Measurements from ENCODE around the gene LGALS4. TPM values are rescaled to one million over a fixed set of nuclear protein-coding genes. Genes with fewer than 3 reads are reported as not detected.
A peak's percentile ranks its signal among the peaks of the same experiment; 100 is the strongest.
"Not testable (repeated sequence)": the region's sequence is repeated elsewhere in the genome, so short reads cannot be mapped to it uniquely, and the experiment has no call there.

The LGALS4 gene
- total RNA-seq, 1 donor from 2014 or later: not detected

DNA sequence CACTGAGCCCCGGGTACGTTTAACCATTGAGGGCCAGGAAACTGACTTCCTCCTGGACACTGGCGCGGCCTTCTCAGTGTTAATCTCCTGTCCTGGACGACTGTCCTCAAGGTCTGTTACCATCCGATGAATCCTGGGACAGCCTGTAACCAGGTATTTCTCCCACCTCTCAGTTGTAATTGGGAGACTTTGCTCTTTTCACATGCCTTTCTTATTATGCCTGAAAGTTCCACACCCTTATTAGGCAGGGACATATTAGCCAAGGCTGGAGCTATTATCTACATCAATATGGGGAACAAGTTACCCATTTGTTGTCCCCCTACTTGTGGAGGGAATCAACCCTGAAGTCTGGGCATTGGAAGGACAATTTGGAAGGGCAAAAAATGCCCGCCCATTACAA is 13.2 kb upstream of the LGALS4 start:
- not testable (repeated sequence) for DNase-seq (ENCODE audit: low read depth)

GRCh38 chr19:38821230-38821825 is 8.6 kb upstream of the LGALS4 start:
- not testable (repeated sequence) for DNase-seq (ENCODE audit: low read depth)

DNA sequence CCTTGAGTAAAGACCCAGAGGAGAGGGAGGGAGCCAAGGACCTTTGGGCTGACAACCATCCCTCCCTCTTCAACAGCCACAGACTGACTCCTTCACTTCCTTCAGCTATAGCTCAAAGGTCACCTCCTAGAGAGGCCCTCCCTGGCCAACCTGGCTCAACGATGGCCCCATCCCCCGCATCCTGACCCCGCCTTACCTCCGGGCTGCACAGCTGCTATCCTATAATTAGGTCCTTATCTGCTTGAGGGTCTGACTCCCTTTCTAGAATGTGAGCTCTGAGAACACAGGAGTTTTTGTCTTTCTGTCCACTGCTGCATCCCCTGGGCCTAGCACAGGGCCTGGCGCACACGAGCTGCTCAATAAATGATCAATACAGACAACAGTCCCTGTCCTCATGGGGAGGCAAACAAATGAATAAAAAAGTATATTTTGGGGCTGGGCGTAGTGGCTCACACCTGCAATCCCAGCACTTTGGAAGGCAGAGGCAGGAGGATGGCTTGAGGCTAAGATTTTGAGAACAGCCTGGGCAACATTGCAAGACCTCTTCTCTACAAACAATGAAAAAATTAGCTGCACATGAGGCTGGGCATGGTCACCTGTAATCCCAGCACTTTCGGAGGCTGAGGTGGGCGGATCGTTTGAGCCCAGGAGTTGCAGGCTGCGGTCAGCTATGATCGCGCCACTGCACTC is 6.6 kb upstream of the LGALS4 start:
- peak; percentile 38 for DNase-seq (ENCODE audit: low read depth)

- no peak for DNase-seq (ENCODE audit: low read depth)
These were observed 4.3 kb upstream of the LGALS4 start for GRCh38 chr19:38817081-38817480.

- no peak for DNase-seq (ENCODE audit: low read depth)
These were observed 3.5 kb upstream of the LGALS4 start for GRCh38 chr19:38816131-38816750.

- no peak for DNase-seq (ENCODE audit: low read depth)
These were observed 2.6 kb upstream of the LGALS4 start for GRCh38 chr19:38815059-38816001.

GRCh38 chr19:38813932-38814331 is 1.2 kb upstream of the LGALS4 start:
- not testable (repeated sequence) for DNase-seq (ENCODE audit: low read depth)

GRCh38 chr19:38813323-38813722 is 578 bp upstream of the LGALS4 start:
- DNase-seq (ENCODE audit: low read depth): no peak

DNA sequence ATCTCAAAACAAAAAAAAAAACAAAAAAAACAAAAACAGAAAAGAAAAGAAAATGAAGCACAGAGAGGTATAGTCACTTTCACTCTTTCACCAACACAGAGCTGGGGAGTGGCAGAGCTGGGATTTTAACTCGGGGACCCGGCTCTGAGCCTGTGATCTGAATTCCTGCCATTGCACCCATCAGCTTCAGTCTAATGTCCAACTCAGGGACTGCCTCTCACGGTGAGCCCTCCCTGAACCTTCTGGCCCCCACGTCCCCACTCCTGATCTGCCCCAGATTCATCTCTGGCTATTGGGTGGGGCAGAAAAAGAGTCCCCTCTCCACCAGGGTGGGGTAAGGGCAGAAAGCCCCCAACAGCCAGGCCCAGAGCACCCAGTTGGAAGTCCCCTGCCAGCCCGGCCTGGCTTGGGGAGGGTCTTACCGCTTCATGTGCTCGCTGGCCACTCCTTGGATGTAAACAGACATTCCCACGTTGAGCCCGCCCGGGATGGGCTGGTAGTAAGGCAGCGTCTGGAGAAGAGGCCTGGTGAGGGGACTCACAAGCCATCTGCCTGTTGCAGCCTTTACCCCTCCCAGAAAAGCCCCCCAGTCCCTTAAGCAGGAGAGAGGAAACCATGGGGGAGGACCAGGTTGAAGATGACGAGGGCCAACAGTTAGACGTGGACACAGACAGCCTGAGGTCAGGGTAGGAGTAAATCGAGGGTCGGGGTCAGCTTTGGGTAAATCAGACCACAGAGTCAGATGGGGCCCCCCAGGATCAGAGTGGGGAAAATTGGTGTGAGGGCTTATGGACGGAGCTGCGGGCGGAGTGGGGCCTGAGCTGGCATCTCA is 520 bp downstream of the LGALS4 start:
- DNase-seq (ENCODE audit: low read depth): no peak

GRCh38 chr19:38809592-38810252 is 3.0 kb downstream of the LGALS4 start:
- DNase-seq (ENCODE audit: low read depth): no peak

DNA sequence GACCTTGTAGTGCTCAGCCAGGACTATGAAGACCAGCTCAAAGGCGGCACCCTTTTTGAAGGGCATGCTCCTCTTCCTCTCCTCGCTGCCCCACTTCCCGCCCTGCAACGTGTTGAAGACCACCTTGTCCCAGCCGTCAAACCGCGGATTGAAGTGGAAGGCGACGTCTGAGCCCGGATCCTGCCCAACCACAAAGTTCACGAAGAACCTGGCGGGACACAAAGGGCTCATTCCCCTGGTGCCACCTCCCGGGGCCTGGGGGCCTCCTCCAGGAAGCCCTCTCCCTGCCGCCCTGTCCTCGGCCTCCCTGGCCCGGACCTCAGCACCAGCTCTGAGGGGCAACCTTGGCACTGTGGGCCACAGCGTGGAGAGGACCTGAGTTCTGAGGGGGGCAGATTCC is 4.0 kb downstream of the LGALS4 start:
- DNase-seq (ENCODE audit: low read depth): no peak

- DNase-seq (ENCODE audit: low read depth): not testable (repeated sequence)
These were observed 5.2 kb downstream of the LGALS4 start for GRCh38 chr19:38807374-38808098.

GRCh38 chr19:38806371-38806770 is 6.4 kb downstream of the LGALS4 start:
- no peak for DNase-seq (ENCODE audit: low read depth)

GRCh38 chr19:38805180-38805579 is 7.6 kb downstream of the LGALS4 start:
- DNase-seq (ENCODE audit: low read depth): no peak

DNA sequence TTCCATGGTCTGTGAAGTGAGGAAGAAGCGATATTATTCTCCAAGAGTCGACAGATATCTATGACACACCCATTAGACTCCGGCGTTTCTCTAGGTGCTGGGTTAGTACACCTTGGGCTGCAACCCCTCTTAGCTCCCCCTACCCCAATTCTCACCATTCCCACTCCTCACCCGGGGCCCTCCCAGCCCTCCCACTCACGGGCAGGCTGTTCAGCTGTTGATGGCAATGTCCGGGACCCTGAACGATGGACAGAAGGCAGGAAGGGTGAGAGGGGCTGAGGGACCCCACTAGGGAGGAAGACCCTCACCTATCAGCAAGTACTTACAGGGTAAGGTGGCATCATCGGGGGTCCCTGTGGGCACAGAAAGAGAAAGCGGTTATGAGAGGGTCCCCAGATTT is 9.2 kb downstream of the LGALS4 start:
- DNase-seq (ENCODE audit: low read depth): no peak

GRCh38 chr19:38801359-38802095 is 11.2 kb downstream of the LGALS4 start:
- peak; percentile 78 for DNase-seq (ENCODE audit: low read depth)

GRCh38 chr19:38800577-38801347 is 12.0 kb downstream of the LGALS4 start:
- DNase-seq (ENCODE audit: low read depth): no peak

- no peak for DNase-seq (ENCODE audit: low read depth)
These were observed 13.6 kb downstream of the LGALS4 start for GRCh38 chr19:38799104-38799503.
